Esophagus squamous epithelium (tissue), 5 donors: ENCODE data around the gene CNIH3. TPM values are rescaled to one million over a fixed set of nuclear protein-coding genes. Genes with fewer than 3 reads are reported as not detected.

Experiments used
- DNase-seq: peaks from one replicate; lab custom pipeline; 2025; lab: John Stamatoyannopoulos, UW
- H3K27ac ChIP-seq, 4 donors: fragments of 200-600 bp; sonication (generic); one replicate each; pipeline ENCODE4 v1.5.1; 2016 to 2019; ENCODE audit warnings: mild to moderate bottlenecking in 1 of 4
- H3K27me3 ChIP-seq, 4 donors: fragments of 200-600 bp; sonication (generic); 1 replicate in 3 of 4; 2 replicates in 1 of 4; pipeline versions ENCODE4 v1.5.1 to v1.6.0; 2017 to 2021; ENCODE audit warnings: antibody characterized with exemption in 1 of 4
- H3K36me3 ChIP-seq, 3 donors: fragments of 200-600 bp; sonication (generic); one replicate each; pipeline ENCODE4 v1.5.1; 2016 to 2019
- H3K4me1 ChIP-seq, 3 donors: fragments of 200-600 bp; sonication (generic); one replicate each; pipeline ENCODE4 v1.5.1; 2017 to 2019
- H3K4me3 ChIP-seq, 4 donors: fragments of 200-600 bp; sonication (generic); 1 replicate in 3 of 4; 2 replicates in 1 of 4; pipeline ENCODE4 v1.5.1; 2016 to 2019; ENCODE audit warnings: mild to moderate bottlenecking in 2 of 4, moderate library complexity in 1 of 4
- H3K9me3 ChIP-seq, 3 donors: fragments of 200-600 bp; sonication (generic); one replicate each; pipeline ENCODE4 v1.5.1; 2016 to 2019
- CTCF ChIP-seq, 6 experiments: fragments of 450-650 bp in 4 of 6; fragments of 200-600 bp in 2 of 6; sonication (generic) in 2 of 6; IDR thresholded peaks; one replicate each; pipeline ENCODE4 v1.5.1; 2016 to 2019; ENCODE audit warnings: antibody characterized with exemption in 6 of 6, mild to moderate bottlenecking in 4 of 6, moderate library complexity in 4 of 6
- POLR2A ChIP-seq, 4 donors: fragments of 450-650 bp; IDR thresholded peaks; one replicate each; pipeline ENCODE4 v1.6.1; 2017; ENCODE audit warnings: antibody characterized with exemption in 4 of 4, mild to moderate bottlenecking in 4 of 4, moderate library complexity in 3 of 4
- WGBS, 2 donors: methylation state at CpG; one replicate each; pipeline ENCODE4 v1.1.5; 2018; 5-methylcytosine and 5-hydroxymethylcytosine counted together
- intact Hi-C: fragments of 100-400 bp; cut with DNase I; formaldehyde crosslinking; loops from one replicate; pipeline ENCODE4 v1.15.0; 2022
- total RNA-seq, 4 donors: library from RNA; depleted of rRNA; stranded (reverse); fragments of >200 nt; gene quantifications; one replicate each; pipeline ENCODE4 v1.1.0, GENCODE V29; 2016
- donor health status: DM: yes; HTN: yes; CAD: no.

Gene CNIH3
- total RNA-seq, 4 donors from 2014 or later, result 0.34 to 3.2 (median 1.2) TPM; not detected in 1

GRCh38 chr1:224589006-224589405 is 27.1 kb upstream of the CNIH3 start:
- 78 to 83% methylated on average over 6 of the region's 6 CpGs for WGBS, 2 donors
- no peak for TF ChIP-seq POLR2A (IDR thresholded peaks at IDR 0.05)
- no peak for TF ChIP-seq CTCF (IDR thresholded peaks at IDR 0.05)
- Histone ChIP-seq H3K4me3 (no peak overlapping the region), H3K9me3 (no peaks in the 10 kb centered on the region), H3K27me3 (no peaks in the 10 kb centered on the region), H3K4me1 (peaks cover 0 to 3% (median 0%) of the 10 kb centered on the region in 3 donors), H3K36me3 (no peaks in the 10 kb centered on the region), H3K27ac (no peak overlapping the region)
- no peak for DNase-seq
- intact Hi-C loops, result no loop called here

- Histone ChIP-seq H3K27me3 (no peaks in the 10 kb centered on the region), H3K4me1 (peaks cover 0 to 3% (median 0%) of the 10 kb centered on the region in 3 donors), H3K27ac (no peak overlapping the region), H3K4me3 (no peak overlapping the region), H3K9me3 (no peaks in the 10 kb centered on the region), H3K36me3 (no peaks in the 10 kb centered on the region)
- TF ChIP-seq CTCF (IDR thresholded peaks at IDR 0.05) (no peak), POLR2A (IDR thresholded peaks at IDR 0.05) (no peak)
- DNase-seq, result no peak
- intact Hi-C loops, result no loop called here
- 81 to 100% methylated on average over 1 of the region's 1 CpG for WGBS, 2 donors
These were observed 24.8 kb upstream of the CNIH3 start for GRCh38 chr1:224591326-224591725.

GRCh38 chr1:224592636-224593582 is 23.2 kb upstream of the CNIH3 start:
- TF ChIP-seq CTCF (IDR thresholded peaks at IDR 0.05) (no peak), POLR2A (IDR thresholded peaks at IDR 0.05) (no peak)
- Histone ChIP-seq H3K4me1 (peaks cover 0 to 3% (median 0%) of the 10 kb centered on the region in 3 donors), H3K9me3 (no peaks in the 10 kb centered on the region), H3K27me3 (no peaks in the 10 kb centered on the region), H3K27ac (no peak overlapping the region), H3K36me3 (no peaks in the 10 kb centered on the region), H3K4me3 (no peak overlapping the region)
- no peak for DNase-seq
- intact Hi-C loops, result no loop called here
- WGBS, 2 donors, result 60 to 66% methylated on average over 6 of the region's 6 CpGs

GRCh38 chr1:224594360-224594759 is 21.8 kb upstream of the CNIH3 start:
- no peak for DNase-seq
- no peak overlapping the region for H3K4me3 ChIP-seq
- H3K27ac ChIP-seq, result no peak overlapping the region
- TF ChIP-seq POLR2A (IDR thresholded peaks at IDR 0.05) (no peak), CTCF (IDR thresholded peaks at IDR 0.05) (no peak)
- peaks cover 0 to 3% (median 0%) of the 10 kb centered on the region in 3 donors for H3K4me1 ChIP-seq
- intact Hi-C loops, result no loop called here
- no peaks in the 10 kb centered on the region for H3K36me3 ChIP-seq
- 83 to 88% methylated on average over 2 to 3 of the region's 3 CpGs for WGBS, 2 donors
- H3K9me3 ChIP-seq, result no peaks in the 10 kb centered on the region
- no peaks in the 10 kb centered on the region for H3K27me3 ChIP-seq

- no peak overlapping the region for H3K27ac ChIP-seq
- no peaks in the 10 kb centered on the region for H3K27me3 ChIP-seq
- peaks cover 0 to 3% (median 0%) of the 10 kb centered on the region in 3 donors for H3K4me1 ChIP-seq
- H3K36me3 ChIP-seq, result no peaks in the 10 kb centered on the region
- no peak overlapping the region for H3K4me3 ChIP-seq
- intact Hi-C loops, result no loop called here
- DNase-seq, result no peak
- no peaks in the 10 kb centered on the region for H3K9me3 ChIP-seq
- TF ChIP-seq CTCF (IDR thresholded peaks at IDR 0.05) (no peak), POLR2A (IDR thresholded peaks at IDR 0.05) (no peak)
These were observed 21.3 kb upstream of the CNIH3 start for GRCh38 chr1:224594851-224595250.
